ENCODE data around the gene BTBD9. TPM values are rescaled to one million over a fixed set of nuclear protein-coding genes. Genes with fewer than 3 reads are reported as not detected.

Gene BTBD9
- total RNA-seq, 1 donor: 25.3 TPM

- TF ChIP-seq CTCF (IDR thresholded peaks at IDR 0.05; ENCODE audit: extremely low read depth, low read depth, low read length): no peak
- H3K36me3 ChIP-seq (ENCODE audit: insufficient read depth, low read length): no peaks in the 10 kb centered on the region
- no peak overlapping the region for H3K4me2 ChIP-seq (ENCODE audit: insufficient read depth, low read length)
- no peaks in the 10 kb centered on the region for H4K20me1 ChIP-seq (ENCODE audit: insufficient read depth, low read length)
- DNase-seq (ENCODE audit: insufficient read length, low spot score, missing footprints): no peak
- H3K4me1 ChIP-seq (ENCODE audit: insufficient read depth, low read length): no peaks in the 10 kb centered on the region
- no peak overlapping the region for H3K4me3 ChIP-seq (ENCODE audit: insufficient read depth, low read length)
- H3K9me3 ChIP-seq (ENCODE audit: low read depth, low read length): no peaks in the 10 kb centered on the region
- H2AFZ ChIP-seq (ENCODE audit: low read length): no peak overlapping the region
- H3K27ac ChIP-seq (ENCODE audit: low read depth, low read length): no peak overlapping the region
- H3K27me3 ChIP-seq (ENCODE audit: insufficient read depth, low read length): no peaks in the 10 kb centered on the region
- H3K79me2 ChIP-seq (ENCODE audit: insufficient read depth, low read length): no peaks in the 10 kb centered on the region
These were observed 249.9 kb downstream of the BTBD9 start for GRCh38 chr6:38389875-38390274.

GRCh38 chr6:38387971-38388370, 251.8 kb downstream of the BTBD9 start:
- Histone ChIP-seq H3K36me3 (ENCODE audit: insufficient read depth, low read length) (no peaks in the 10 kb centered on the region), H4K20me1 (ENCODE audit: insufficient read depth, low read length) (no peaks in the 10 kb centered on the region), H3K27me3 (ENCODE audit: insufficient read depth, low read length) (no peaks in the 10 kb centered on the region), H3K79me2 (ENCODE audit: insufficient read depth, low read length) (no peaks in the 10 kb centered on the region), H3K4me1 (ENCODE audit: insufficient read depth, low read length) (no peaks in the 10 kb centered on the region), H3K4me3 (ENCODE audit: insufficient read depth, low read length) (no peak overlapping the region), H3K27ac (ENCODE audit: low read depth, low read length) (no peak overlapping the region), H3K4me2 (ENCODE audit: insufficient read depth, low read length) (no peak overlapping the region), H2AFZ (ENCODE audit: low read length) (no peak overlapping the region), H3K9me3 (ENCODE audit: low read depth, low read length) (no peaks in the 10 kb centered on the region)
- DNase-seq (ENCODE audit: insufficient read length, low spot score, missing footprints): no peak
- no peak for TF ChIP-seq CTCF (IDR thresholded peaks at IDR 0.05; ENCODE audit: extremely low read depth, low read depth, low read length)

GRCh38 chr6:38387461-38387860, 252.3 kb downstream of the BTBD9 start:
- Histone ChIP-seq H3K36me3 (ENCODE audit: insufficient read depth, low read length) (no peaks in the 10 kb centered on the region), H3K9me3 (ENCODE audit: low read depth, low read length) (no peaks in the 10 kb centered on the region), H3K4me3 (ENCODE audit: insufficient read depth, low read length) (no peak overlapping the region), H4K20me1 (ENCODE audit: insufficient read depth, low read length) (no peaks in the 10 kb centered on the region), H3K79me2 (ENCODE audit: insufficient read depth, low read length) (no peaks in the 10 kb centered on the region), H3K27ac (ENCODE audit: low read depth, low read length) (no peak overlapping the region), H3K4me1 (ENCODE audit: insufficient read depth, low read length) (no peaks in the 10 kb centered on the region), H3K27me3 (ENCODE audit: insufficient read depth, low read length) (no peaks in the 10 kb centered on the region), H2AFZ (ENCODE audit: low read length) (no peak overlapping the region), H3K4me2 (ENCODE audit: insufficient read depth, low read length) (no peak overlapping the region)
- no peak for DNase-seq (ENCODE audit: insufficient read length, low spot score, missing footprints)
- no peak for TF ChIP-seq CTCF (IDR thresholded peaks at IDR 0.05; ENCODE audit: extremely low read depth, low read depth, low read length)

- Histone ChIP-seq H3K4me3 (ENCODE audit: insufficient read depth, low read length) (no peak overlapping the region), H3K27me3 (ENCODE audit: insufficient read depth, low read length) (no peaks in the 10 kb centered on the region), H3K4me2 (ENCODE audit: insufficient read depth, low read length) (no peak overlapping the region), H3K4me1 (ENCODE audit: insufficient read depth, low read length) (no peaks in the 10 kb centered on the region), H3K9me3 (ENCODE audit: low read depth, low read length) (no peaks in the 10 kb centered on the region), H3K79me2 (ENCODE audit: insufficient read depth, low read length) (no peaks in the 10 kb centered on the region), H2AFZ (ENCODE audit: low read length) (no peak overlapping the region), H4K20me1 (ENCODE audit: insufficient read depth, low read length) (no peaks in the 10 kb centered on the region), H3K36me3 (ENCODE audit: insufficient read depth, low read length) (no peaks in the 10 kb centered on the region), H3K27ac (ENCODE audit: low read depth, low read length) (no peak overlapping the region)
- no peak for DNase-seq (ENCODE audit: insufficient read length, low spot score, missing footprints)
- TF ChIP-seq CTCF (IDR thresholded peaks at IDR 0.05; ENCODE audit: extremely low read depth, low read depth, low read length): no peak
These were observed 260.9 kb downstream of the BTBD9 start for GRCh38 chr6:38378801-38379200.

All from osteoblast (primary cell).